Bone marrow (tissue), 2 donors: ENCODE measurements around the gene PTPRN2.
"Not testable (repeated sequence)": the region's sequence is repeated elsewhere in the genome, so short reads cannot be mapped to it uniquely, and the experiment has no call there.

Experiments
- DNase-seq, 2 donors: peaks; one replicate each; lab custom pipeline; 2025; lab: John Stamatoyannopoulos, UW

PTPRN2 gene

GRCh38 chr7:157792241-157793086, 795.2 kb downstream of the PTPRN2 start:
- no peak for DNase-seq

DNA sequence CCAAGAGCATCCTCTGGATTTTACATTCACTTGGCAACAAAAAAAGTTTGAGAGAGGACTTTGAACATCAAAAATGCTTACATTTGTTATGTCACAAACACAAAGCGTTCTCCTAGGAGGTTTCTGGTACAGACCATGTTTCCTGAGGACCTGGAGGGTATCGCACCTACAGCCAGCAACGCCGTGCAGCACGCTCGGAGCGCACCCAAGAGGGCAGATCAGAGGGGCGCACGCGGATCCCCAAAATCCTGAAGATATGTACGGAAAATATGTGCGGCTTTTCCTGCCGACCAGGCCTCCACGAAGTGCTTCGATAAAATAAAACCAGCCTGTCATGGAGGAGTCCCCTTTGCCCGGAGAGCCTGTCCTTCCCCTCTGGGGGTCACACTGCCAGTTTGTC, 796.0 kb downstream of the PTPRN2 start:
- DNase-seq: no peak

GRCh38 chr7:157791261-157791660, 796.4 kb downstream of the PTPRN2 start:
- no peak for DNase-seq

DNA sequence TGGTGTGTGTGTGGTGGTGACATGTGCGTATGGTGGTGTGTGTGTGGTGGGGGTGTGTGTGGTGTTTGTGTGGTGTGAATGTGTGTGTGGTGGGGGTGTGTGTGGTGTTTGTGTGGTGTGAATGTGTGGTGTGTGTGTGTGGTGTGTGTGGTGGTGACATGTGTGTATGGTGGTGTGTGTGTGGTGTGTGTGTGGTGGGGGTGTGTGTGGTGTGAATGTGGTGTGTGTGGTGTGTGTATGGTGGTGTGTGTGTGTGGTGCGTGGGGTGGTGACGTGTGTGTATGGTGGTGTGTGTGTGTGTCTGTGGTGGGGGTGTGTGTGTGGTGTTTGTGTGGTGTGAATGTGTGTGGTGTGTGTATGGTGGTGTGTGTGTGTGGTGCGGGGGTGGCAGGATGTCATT, 797.7 kb downstream of the PTPRN2 start:
- DNase-seq: no peak

GRCh38 chr7:157789094-157789493, 798.5 kb downstream of the PTPRN2 start:
- DNase-seq: no peak

GRCh38 chr7:157788573-157788972, 799.0 kb downstream of the PTPRN2 start:
- DNase-seq: no peak

DNA sequence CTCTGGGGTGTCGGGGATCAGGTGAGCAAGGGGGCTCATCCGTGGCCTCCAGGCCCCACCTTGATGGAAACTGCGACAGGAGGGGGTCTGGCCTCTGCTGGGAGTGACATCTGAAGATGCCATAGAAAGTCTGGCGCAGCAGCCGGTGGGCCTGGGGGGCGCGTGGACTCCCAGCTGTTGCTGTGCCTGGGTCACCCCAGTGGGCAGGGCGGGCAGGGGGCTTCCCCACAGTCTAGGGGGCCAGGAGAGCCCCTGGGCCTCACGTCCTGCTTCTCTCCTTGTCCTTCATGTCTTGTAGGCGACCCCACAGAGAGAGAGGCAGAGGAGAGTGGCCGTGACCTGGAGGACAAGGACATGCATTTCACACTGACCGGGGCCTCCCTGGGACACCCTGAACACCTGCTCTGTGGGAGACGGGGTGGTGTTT, 800.3 kb downstream of the PTPRN2 start:
- DNase-seq: no peak

DNA sequence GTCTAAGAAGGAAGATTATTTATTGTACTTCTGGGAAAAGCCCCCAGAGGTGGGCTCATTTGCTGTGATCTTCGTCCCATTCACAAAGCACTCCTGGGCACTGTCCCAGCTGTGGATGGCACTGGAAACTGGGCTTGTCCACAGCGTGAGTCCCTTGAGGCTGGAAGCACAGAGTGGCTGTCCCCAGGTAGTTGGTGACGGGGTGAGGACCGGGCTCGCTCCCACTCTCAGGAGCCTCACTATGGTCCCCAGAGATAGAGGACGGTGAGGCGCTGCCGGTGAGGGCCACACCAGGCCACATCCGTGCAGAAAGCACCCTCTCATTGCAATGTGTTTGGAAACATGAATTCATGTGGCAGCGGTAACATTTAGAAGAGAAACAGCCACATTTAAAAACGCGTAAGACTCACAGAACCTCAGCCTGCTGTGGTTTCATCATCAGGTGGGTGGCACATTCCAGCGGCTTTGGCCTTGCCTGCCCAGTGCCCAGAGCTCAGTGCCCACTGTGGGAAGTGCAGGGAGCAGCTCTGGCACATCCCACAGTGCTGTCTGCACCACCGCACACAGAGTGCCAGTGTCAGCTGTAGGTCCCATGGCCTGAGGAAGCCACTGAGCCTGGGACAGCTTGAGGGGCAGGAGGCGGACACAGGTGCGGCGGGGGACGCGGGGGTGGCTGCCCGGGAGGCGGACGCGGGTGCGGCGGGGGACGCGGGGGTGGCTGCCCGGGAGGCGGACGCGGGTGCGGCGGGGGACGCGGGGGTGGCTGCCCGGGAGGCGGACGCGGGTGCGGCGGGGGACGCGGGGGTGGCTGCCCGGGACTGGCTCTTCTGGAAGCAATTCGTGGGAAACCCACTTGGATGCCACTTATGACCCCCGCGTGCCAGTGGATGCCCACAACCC, 801.0 kb downstream of the PTPRN2 start:
- DNase-seq: no peak

- no peak for DNase-seq
Observed at GRCh38 chr7:157785486-157786186, 802.0 kb downstream of the PTPRN2 start.

DNA sequence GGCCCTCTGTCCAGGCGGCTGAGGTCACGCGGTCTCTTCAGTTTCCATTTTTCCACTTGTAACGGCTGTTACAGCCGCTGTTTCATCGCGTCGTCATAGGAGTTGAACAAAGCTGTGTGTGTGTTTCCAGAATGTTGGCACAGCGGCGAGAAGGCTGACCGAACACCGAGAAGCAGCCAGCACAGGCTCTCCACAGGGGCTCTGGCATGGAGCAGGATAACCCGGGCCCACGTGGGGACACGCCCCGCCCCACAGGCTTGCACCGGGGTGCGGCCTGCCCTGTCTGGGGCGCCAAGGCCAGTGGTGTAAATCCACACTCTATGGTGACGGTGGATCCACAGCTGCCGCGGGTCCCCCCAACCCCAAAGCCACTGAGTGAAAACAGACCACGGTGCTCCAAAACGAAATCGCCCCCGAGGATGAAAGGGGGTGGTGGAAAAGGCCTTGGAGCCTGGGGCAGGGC, 802.6 kb downstream of the PTPRN2 start:
- no peak for DNase-seq

- DNase-seq: no peak
Observed at GRCh38 chr7:157784041-157784835, 803.4 kb downstream of the PTPRN2 start.

- DNase-seq: no peak
Observed at GRCh38 chr7:157782041-157782440, 805.6 kb downstream of the PTPRN2 start.

DNA sequence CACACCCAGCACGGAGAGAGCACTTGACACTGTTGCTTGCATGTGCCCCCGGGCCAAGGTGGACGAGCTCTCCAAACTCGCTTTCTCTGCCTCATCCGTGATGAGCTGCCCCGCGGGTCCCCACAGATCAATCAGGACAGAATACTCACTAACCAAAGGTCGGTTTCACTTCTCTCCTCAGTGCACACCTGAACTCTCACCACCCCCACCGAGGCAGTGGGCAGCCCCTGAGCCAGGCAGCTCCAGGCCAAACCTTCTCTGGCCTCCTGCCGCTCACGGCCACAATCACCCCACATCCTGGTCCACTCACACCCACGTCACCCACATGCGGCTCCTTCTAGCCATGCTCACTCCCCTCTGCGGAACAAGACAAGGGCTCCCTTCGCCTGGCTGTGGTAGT, 806.9 kb downstream of the PTPRN2 start:
- no peak for DNase-seq

DNA sequence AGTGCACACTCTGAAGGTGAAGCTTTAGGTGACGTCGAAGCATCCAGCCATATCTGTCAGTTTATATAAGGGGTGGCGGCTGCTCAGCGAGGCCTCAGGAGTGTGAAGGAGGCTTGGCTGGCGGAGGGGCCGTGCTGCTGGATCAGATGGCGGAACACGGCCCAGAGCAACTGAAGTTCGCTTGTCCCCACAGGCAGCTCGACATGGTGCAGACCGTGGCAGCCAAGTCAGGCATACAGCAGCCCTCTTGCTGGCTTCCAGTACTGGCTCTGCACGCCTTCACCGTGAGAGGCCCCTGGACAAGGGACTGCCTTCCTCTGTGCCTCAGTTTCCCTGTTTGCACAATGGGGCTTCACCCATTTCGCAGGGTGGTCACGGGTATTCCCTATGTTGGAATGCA, 807.3 kb downstream of the PTPRN2 start:
- DNase-seq: no peak

- DNase-seq: no peak
Observed at GRCh38 chr7:157779206-157779605, 808.4 kb downstream of the PTPRN2 start.

DNA sequence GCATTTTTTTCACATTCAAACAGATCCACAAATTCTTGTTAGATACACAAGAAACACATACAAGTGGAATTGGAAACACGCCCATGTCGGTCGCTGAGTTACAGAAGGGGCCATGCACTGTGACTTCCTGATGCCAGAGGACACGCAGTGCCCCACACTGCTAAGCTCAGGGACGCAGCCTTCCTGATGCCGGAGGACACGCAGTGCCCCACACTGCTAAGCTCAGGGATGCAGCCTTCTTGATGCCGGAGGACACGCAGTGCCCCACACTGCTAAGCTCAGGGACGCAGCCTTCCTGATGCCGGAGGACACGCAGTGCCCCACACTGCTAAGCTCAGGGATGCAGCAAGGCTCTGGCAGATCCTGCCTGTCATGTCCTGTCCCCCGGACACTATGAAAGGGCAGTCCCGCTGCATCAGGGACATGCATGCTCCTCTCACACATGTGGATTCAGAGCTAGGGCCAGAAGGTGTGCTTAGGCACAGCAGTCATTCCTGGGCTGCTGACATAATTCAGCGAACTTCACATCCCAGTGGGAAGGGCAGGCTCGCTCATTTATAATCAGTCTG, 810.3 kb downstream of the PTPRN2 start:
- not testable (repeated sequence) for DNase-seq

GRCh38 chr7:157775560-157776332, 811.9 kb downstream of the PTPRN2 start:
- no peak for DNase-seq

DNA sequence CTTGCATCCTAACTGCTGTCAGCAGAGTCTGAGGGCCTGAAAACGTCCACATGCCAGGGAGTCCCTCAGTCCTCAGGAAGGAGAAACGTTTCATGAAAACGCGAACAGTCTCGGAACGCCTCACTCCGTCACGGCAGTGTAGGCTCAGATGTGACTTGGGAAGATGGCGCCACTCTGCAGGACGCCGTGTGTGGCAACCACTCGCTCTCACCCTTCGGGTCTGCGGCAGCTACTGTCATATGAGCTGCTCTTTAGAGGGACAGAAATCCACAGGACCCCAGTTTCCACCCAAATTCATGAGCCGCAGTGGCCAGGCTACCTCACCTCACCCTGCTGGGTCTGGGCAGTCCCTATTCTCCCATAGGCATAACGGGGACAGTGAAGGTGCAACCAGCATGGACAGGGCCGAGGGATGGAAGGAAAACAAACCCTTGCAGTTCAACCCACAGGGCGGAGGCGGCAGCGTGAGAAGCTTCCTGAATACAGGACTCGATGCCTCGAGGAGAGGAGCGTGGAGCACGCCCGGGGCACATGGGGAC, 812.5 kb downstream of the PTPRN2 start:
- no peak for DNase-seq

- no peak for DNase-seq
Observed at GRCh38 chr7:157774495-157774894, 813.1 kb downstream of the PTPRN2 start.

DNA sequence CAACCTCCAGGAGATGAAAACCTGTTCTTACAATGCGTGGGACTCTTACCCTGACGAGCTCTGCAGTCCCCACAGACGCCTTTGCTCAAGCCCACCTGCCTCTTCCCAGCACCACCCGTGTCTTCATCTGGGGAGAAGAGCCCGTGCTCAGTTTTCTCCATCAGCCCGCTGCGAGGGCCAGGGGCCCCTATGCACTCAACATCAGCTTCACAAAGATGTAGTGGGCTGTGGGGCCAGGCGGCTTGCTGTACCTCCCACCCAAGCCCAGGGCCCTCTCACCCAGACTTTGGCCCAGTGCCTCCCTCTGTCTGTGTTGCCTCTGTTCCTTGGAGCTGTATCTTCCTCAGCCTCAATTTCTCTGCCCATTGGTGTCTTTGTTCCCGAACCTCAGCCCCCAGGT, 814.3 kb downstream of the PTPRN2 start:
- no peak for DNase-seq
